Smooth muscle cell of the umbilical artery (primary cell): Measurements from ENCODE around the gene HARS2. TPM values are rescaled to one million over a fixed set of nuclear protein-coding genes. Genes with fewer than 3 reads are reported as not detected.

Experiments used
- total RNA-seq: library from RNA; depleted of rRNA; stranded (reverse); fragments of >200 nt; gene quantifications from 2 replicates; pipeline ENCODE4 v1.2.3, GENCODE V29; 2014

The HARS2 gene
- total RNA-seq, result 28.2 and 34.6 TPM in 2 replicates

GRCh38 chr5:140690941-140691924, at the start of gene HARS2, which contains the start of gene HARS1:
TSS of gene HARS2 (plus strand) at chr5:140691455. CDS start at chr5:140691649, 194 bp downstream.
TSS of gene HARS1 (minus strand) at chr5:140691370. CDS start at chr5:140691304, 66 bp downstream.

GRCh38 chr5:140664359-140665119, 26.7 kb upstream of the HARS2 start, which contains the start of gene WDR55:
TSS of gene WDR55 (plus strand) at chr5:140664904. CDS start at chr5:140664913, 9 bp downstream.

GRCh38 chr5:140673187-140673976, 17.9 kb upstream of the HARS2 start, which contains the start of gene DND1:
TSS of gene DND1 (minus strand) at chr5:140673576. CDS start at chr5:140673542, 34 bp downstream.

GRCh38 chr5:140700177-140701144, 9.2 kb downstream of the HARS2 start, which contains the start of gene ZMAT2:
TSS of gene ZMAT2 (plus strand) at chr5:140700447. CDS start at chr5:140700461, 14 bp downstream.

Other genes starting within 250 kb of the HARS2 start
- gene EIF4EBP3, start 143.8 kb upstream of the HARS2 start, total RNA-seq, result 0.28 TPM in 1 of 2 replicates, not detected in the other
- 37.7 and 40.6 TPM in 2 replicates for gene SRA1, start 134.0 kb upstream of the HARS2 start, total RNA-seq
- 19.2 and 24.1 TPM in 2 replicates for gene APBB3, start 126.9 kb upstream of the HARS2 start, total RNA-seq
- gene SLC35A4, start 126.6 kb upstream of the HARS2 start, total RNA-seq, result 13.1 and 35.8 TPM in 2 replicates
- gene CD14, start 58.3 kb upstream of the HARS2 start, total RNA-seq, result 0.55 and 0.59 TPM in 2 replicates
- 3.6 and 5.8 TPM in 2 replicates for gene TMCO6, start 52.0 kb upstream of the HARS2 start, total RNA-seq
- 12.5 and 38.0 TPM in 2 replicates for gene NDUFA2, start 43.8 kb upstream of the HARS2 start, total RNA-seq
- gene IK, start 43.6 kb upstream of the HARS2 start, total RNA-seq, result 81.7 and 91.5 TPM in 2 replicates
- gene WDR55, start 26.6 kb upstream of the HARS2 start, total RNA-seq, result 19.3 and 26.9 TPM in 2 replicates
- 0.18 and 0.30 TPM in 2 replicates for gene DND1, start 17.9 kb upstream of the HARS2 start, total RNA-seq
- gene HARS1, start 85 bp upstream of the HARS2 start, total RNA-seq, result 60.3 and 81.0 TPM in 2 replicates
- gene ZMAT2, start 9.0 kb downstream of the HARS2 start, total RNA-seq, result 50.9 and 65.3 TPM in 2 replicates
- gene PCDHA1, start 94.7 kb downstream of the HARS2 start, total RNA-seq, result under 0.01 and 0.09 TPM in 2 replicates
- 0.05 TPM in 1 of 2 replicates, not detected in the other for gene PCDHA2, start 103.4 kb downstream of the HARS2 start, total RNA-seq
- gene PCDHA3, start 109.6 kb downstream of the HARS2 start, total RNA-seq, result 0.23 and 0.59 TPM in 2 replicates
- 0.32 and 0.89 TPM in 2 replicates for gene PCDHA4, start 115.6 kb downstream of the HARS2 start, total RNA-seq
- gene PCDHA5, start 130.2 kb downstream of the HARS2 start, total RNA-seq, result under 0.01 and 0.05 TPM in 2 replicates
- 0.60 and 0.89 TPM in 2 replicates for gene PCDHA6, start 136.5 kb downstream of the HARS2 start, total RNA-seq
- 0.74 and 2.4 TPM in 2 replicates for gene PCDHA7, start 142.8 kb downstream of the HARS2 start, total RNA-seq
- gene PCDHA8, start 149.7 kb downstream of the HARS2 start, total RNA-seq, result under 0.01 and 0.23 TPM in 2 replicates
- gene PCDHA9, start 156.9 kb downstream of the HARS2 start, total RNA-seq, result under 0.01 and 0.09 TPM in 2 replicates
- 0.23 and 0.59 TPM in 2 replicates for gene PCDHA10, start 164.4 kb downstream of the HARS2 start, total RNA-seq
- 0.18 and 0.30 TPM in 2 replicates for gene PCDHA11, start 177.5 kb downstream of the HARS2 start, total RNA-seq
- gene PCDHA12, start 183.9 kb downstream of the HARS2 start, total RNA-seq, result 0.18 and 0.59 TPM in 2 replicates
- 0.09 TPM in 1 of 2 replicates, not detected in the other for gene PCDHA13, start 190.7 kb downstream of the HARS2 start, total RNA-seq
- 0.09 and 0.30 TPM in 2 replicates for gene PCDHAC1, start 234.8 kb downstream of the HARS2 start, total RNA-seq